OCI-LY1 (cell line): ENCODE data around the gene M1AP.

Source experiments
- EZH2 ChIP-seq: fragments of 200-600 bp; sonication (generic), shearing (Covaris generic); IDR thresholded peaks from 2 replicates; pipeline ENCODE4 v1.8.0; 2017; ENCODE audit warnings: borderline replicate concordance, mixed run types, mild to moderate bottlenecking, antibody characterized with exemption, low read length, moderate library complexity, mixed read lengths
- TF ChIP-seq, protein P1 (sequence below): fragments of 200-600 bp; sonication (generic), shearing (Covaris generic); IDR thresholded peaks from 2 replicates; pipeline ENCODE4 v1.5.1; 2017; ENCODE audit warnings: mild to moderate bottlenecking, antibody characterized with exemption, low read length, moderate library complexity, mixed read lengths

DNA sequence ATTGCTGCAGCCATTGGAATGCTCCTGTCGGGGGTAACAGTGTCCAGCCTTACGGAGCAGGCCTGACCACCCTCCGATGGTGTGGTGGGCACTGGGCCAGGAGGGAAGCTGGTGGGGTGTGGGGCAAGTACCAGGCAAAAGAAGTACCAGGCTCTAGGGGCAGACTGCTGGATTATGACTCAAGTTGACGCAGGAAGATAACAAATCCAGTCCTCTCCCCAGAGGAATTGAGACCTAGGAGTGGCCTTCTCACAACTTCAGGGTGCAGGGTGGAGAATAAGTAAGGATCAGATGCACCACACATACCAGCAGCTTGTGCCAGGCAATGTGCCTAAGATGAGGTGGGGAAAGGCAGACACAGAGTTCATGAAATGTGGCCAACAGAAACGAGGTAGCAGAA, 43.8 kb upstream of the M1AP start:
- TF ChIP-seq, protein P1, sequence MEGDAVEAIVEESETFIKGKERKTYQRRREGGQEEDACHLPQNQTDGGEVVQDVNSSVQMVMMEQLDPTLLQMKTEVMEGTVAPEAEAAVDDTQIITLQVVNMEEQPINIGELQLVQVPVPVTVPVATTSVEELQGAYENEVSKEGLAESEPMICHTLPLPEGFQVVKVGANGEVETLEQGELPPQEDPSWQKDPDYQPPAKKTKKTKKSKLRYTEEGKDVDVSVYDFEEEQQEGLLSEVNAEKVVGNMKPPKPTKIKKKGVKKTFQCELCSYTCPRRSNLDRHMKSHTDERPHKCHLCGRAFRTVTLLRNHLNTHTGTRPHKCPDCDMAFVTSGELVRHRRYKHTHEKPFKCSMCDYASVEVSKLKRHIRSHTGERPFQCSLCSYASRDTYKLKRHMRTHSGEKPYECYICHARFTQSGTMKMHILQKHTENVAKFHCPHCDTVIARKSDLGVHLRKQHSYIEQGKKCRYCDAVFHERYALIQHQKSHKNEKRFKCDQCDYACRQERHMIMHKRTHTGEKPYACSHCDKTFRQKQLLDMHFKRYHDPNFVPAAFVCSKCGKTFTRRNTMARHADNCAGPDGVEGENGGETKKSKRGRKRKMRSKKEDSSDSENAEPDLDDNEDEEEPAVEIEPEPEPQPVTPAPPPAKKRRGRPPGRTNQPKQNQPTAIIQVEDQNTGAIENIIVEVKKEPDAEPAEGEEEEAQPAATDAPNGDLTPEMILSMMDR: no peak
- no peak for TF ChIP-seq EZH2
